HG03520 (cell line): ENCODE results near the gene CCDC187.
"Not testable (repeated sequence)": the region's sequence is repeated elsewhere in the genome, so short reads cannot be mapped to it uniquely, and the experiment has no call there.

ENCODE experiments used
- ATAC-seq: cut with Tn5 transposase; IDR thresholded peaks from one replicate; pipeline ENCODE4 v1.9.1; 2021; ENCODE audit warnings: mild to moderate bottlenecking, moderate library complexity; ENCODE audit not compliant: unreplicated experiment

CCDC187 gene

GRCh38 chr9:136244122-136244968 lies 59.5 kb downstream of the CCDC187 start:
- ATAC-seq: no peak

GRCh38 chr9:136243631-136244030 lies 60.3 kb downstream of the CCDC187 start:
- ATAC-seq: no peak

DNA sequence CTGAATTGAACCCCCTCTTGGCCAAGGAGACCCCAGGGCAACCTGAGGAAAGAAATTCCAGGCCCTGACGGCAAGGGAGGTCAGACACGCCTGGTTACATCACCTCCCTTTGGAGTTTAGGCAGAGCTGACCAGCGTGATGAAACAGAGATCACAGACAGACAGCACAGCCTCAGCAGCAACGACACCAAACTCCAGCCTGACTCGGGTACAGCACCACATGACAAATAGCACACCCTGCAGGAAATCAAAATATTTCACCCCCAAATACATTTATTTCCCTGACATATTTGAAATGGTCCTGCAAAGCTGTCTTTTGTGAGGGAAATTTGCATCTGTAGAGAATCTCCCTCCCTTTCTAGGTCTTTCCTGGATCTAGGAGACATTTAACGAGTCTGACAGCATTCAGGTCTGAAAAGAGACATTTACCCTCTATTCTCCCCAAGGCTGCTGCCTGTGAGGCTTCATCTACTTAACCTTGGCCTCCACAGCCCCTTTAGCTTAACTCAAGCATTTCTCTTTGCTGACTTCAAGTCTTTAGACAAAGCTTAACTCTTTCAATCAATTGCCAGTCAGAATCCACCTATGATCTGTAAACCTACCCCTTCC lies 60.9 kb downstream of the CCDC187 start:
- no peak for ATAC-seq

DNA sequence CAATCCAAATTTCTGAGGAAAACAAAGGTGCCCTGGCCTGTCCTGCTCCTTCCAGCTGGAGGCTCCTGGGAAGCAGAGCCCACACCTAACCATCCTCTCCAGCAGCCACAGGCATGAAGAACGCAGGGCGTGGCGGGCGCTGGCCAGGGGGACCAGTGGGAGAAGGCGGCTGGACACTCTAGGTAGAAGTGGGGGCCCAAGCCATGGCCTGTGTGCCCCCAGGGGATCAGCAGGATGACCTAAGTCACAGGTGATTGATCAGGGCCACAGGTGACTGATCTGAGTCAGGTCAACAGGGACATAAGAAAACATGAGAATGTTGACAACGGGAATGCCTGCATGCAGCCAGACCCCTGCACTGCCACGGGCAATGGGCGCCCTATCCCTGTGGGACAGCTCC lies 61.6 kb downstream of the CCDC187 start:
- ATAC-seq: no peak

DNA sequence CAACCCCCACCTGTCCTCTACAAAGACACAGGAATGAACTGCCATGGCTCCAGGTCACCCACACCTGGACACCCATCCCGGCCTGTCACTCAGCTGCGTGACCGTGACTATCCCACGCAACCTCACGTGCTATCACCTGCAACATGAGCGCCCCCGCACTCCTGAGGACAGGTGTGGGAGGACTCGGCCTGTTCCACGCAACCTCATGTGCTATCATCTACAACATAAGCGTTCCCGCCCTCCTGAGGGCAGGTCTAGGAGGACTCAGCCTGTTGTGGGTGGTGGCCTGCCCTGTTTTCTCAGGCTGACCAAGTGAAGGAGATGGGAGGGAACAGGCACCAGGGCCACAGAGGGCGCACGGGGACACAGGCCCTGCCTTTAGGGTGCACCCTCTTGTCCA lies 62.4 kb downstream of the CCDC187 start:
- ATAC-seq: no peak

GRCh38 chr9:136240941-136241340 lies 63.0 kb downstream of the CCDC187 start:
- ATAC-seq: no peak

DNA sequence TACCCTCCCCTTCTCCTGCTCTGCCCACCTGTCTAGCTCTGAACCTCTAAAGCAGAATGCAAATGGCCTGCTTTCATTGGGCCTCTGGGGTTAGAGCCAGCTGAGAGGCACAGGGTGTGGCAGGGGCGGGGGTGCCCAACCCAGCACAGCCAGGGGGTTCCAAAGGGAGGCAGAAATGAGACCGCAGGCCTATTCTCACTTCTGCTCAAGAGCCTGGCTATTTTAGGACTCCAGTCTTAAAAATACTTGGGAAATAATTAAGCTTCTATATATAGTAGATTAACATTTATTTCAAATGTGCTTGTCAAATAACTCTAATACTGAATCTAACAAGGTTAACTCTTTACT lies 63.9 kb downstream of the CCDC187 start:
- ATAC-seq: no peak

DNA sequence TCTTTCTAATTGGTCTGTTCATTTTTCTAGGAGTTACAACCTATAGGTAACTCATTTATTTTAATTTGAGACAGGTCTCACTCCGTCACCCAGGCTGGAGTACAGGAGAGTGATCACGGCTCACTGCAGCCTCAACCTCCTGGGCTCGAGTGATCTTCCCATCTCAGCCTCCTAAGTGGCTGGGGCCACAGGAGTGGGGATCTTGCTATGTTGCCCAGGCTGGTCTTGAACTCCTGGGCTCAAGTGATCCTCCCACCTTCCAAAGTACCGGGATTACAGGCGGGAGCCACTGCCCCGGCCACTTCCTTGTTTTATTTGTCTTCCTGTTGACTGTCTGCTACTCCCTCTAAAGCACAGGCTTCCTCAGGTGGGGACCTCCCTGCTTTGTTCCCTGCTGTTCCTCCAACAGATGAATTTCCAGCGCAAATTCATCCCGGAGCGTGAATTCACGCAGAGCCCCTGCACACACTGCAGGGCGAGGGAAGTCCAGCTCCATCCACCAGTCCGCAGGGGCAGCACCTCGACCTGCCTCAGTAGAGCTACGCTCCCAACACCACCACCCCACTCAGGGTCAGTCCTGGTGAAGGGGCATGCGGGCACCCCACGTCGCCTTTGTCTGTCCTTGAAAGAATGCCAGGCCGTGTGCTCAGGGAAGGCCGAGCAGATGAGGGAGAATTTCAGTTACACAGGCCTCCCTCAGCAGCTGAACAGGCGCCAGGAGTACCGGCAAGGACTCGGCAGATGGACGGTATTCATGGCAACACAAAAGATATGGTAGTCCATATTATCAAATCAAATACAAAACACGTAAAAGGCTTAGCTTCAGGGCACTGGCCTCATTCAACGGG lies 64.5 kb downstream of the CCDC187 start:
- no peak for ATAC-seq

- ATAC-seq: no peak
These were observed 65.6 kb downstream of the CCDC187 start for GRCh38 chr9:136238342-136238732.

DNA sequence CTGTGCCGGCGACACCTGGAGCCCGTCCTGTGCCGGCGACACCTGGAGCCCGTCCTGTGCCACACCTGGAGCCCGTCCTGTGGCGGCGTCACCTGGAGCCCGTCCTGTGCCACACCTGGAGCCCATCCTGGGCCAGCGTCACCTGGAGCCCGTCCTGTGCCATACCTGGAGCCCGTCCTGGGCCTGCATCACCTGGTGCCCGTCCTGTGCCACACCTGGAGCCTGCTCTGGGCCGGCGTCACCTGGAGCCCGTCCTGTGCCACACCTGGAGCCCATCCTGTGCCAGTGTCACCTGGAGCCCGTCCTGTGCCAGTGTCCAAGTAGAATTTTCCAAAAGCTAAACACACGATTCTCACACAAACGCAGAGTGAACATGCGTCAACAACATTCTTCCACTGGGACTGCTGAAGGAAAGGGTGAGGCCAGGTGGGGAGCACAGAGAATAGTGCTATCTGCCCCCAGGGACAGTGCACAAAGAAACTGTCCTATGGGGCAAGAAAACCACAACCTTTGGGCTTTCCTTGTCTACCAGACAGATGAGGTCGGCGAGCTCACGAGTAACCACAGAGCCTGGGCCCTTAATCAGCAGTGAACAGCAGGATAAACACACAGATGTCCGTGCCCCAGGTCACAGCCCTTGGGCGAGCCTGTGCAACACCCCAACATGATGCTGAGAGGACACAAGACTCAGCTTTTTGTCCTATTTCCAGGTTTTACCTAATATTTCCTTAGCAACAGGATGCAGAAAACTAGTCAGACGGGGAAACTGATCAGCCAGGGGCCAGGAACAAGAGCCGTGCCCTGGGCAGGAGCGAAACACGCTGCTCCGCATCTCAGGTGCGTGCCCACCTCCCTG lies 66.2 kb downstream of the CCDC187 start:
- no peak for ATAC-seq

GRCh38 chr9:136236471-136237410 lies 67.2 kb downstream of the CCDC187 start:
- not testable (repeated sequence) for ATAC-seq

DNA sequence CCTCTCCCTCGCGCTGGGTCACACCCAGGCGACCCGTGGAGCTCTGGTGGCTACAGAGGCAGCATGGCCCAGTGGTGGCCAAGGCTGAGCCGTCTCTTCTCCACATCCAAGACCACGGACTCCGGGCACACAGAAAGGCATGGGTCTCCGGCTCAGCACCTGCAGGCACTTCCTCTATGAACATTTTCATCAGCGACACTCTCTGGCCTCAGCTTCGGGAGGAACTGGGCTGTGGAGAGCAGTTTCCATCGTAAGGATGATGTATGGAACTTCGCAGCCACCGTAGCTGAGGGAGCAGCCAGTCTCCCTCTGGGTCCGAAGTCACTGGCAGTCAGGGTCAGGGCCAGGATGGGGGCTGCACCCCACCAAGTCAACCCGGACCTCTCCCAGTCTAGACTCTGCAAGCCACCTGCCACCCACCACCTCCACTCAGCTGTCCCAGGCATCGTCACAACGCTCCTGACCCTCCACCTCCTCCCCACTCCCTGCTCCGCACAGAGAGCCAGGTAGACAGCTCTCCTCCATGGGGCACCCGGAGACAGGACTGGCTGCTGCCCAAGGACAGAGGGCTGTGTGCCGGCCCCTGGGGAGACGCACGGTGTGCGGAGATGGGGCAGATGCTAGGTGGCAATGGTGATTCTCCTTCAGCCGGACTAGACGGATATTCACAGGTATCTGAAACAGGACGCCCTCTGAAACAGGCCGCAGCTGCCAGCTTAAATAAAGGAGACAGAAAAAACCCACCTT lies 68.0 kb downstream of the CCDC187 start:
- no peak for ATAC-seq

DNA sequence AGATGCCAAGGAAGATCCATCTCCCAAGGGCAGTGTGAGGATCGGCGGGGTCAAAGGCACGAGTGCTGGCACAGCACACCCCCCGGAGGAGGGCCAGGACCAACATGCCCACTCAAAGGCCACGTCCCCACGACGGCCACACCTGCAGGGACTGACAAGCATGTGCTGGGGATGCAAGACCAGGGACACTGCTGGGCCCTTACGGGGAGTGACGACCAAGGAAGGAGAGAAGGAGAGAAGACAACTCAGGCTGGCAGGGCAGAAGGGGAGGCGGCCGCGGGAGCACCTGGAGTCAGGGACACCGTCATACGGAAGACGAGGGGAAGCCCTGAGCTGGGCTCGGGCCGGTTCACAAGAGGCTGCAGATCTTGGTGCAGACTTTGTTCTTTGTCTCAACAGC lies 68.7 kb downstream of the CCDC187 start:
- no peak for ATAC-seq

- no peak for ATAC-seq
These were observed 69.3 kb downstream of the CCDC187 start for GRCh38 chr9:136234597-136234996.

- ATAC-seq: no peak
These were observed 70.0 kb downstream of the CCDC187 start for GRCh38 chr9:136233868-136234267.

DNA sequence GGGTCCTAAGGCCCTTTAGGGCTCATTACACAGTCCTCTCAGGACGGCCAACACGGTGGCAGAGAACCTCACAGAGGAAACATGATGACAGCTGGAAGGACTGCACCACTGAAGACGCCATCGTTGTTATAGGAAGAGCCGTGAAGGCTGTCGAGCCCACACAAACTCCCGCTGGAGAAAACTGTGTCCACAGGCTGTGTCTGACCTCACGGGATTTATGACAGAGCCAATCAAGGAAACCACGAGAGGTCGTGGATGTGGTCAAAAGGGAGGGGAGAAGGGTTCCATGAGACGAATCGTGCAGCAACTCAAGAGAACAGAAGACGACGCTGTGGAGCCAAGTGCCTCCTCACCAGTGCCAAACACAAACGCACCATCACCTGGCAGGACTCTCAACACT lies 70.5 kb downstream of the CCDC187 start:
- ATAC-seq: no peak

GRCh38 chr9:136232969-136233368 lies 70.9 kb downstream of the CCDC187 start:
- no peak for ATAC-seq

DNA sequence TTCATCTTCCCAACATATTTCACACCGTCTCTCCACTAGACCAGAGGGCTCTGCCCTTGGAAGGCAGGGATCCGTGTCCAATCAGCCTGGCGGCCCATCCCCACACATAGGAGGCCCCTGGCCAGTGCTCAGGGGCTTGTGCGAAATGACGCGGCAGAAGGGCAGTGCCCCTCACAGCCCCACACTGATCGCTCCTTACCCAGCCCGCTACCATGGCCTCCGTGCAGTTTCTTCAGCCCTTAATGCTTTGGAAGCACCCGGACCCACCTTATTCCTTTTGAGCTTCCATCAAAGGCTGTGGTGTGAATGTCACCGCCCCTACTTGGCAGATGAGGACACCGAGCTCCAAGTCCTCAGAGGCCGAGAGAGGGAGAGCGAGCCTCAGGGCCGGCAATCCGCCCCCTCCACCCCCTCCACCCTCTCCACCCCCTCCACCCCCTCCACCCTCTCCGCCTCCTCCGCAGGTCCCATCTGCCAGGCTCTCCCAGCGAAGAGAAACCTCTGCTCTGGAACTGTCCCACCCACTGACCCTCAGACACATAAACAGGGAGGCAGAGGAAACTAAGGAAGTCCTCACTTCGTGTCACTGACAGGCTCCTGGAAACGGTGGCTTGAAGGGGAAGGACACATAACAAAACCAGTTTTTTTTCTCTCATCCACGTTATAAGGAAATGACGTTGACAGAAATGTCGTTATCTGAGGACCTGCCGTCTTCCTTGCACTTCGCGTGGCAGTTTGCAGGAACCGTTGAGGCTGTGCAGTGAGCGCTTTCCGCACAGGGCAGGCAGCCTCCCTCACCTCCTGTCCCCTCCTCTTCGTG lies 72.2 kb downstream of the CCDC187 start:
- no peak for ATAC-seq
